Vagina (tissue), 2 donors: ENCODE data around the gene CAMTA2.

Experiments
- POLR2A ChIP-seq, 2 donors: fragments of 450-650 bp; IDR thresholded peaks; one replicate each; pipeline ENCODE4 v1.6.1; 2017; ENCODE audit warnings: antibody characterized with exemption in 2 of 2, mild to moderate bottlenecking in 2 of 2, moderate library complexity in 2 of 2
- TF ChIP-seq, protein P1 (sequence below), 3 experiments: fragments of 450-650 bp in 2 of 3; fragments of 200-600 bp in 1 of 3; sonication (generic) in 1 of 3; IDR thresholded peaks; one replicate each; pipeline ENCODE4 v1.5.1; 2017 to 2019; ENCODE audit warnings: antibody characterized with exemption in 3 of 3, mild to moderate bottlenecking in 2 of 3, moderate library complexity in 2 of 3

DNA sequence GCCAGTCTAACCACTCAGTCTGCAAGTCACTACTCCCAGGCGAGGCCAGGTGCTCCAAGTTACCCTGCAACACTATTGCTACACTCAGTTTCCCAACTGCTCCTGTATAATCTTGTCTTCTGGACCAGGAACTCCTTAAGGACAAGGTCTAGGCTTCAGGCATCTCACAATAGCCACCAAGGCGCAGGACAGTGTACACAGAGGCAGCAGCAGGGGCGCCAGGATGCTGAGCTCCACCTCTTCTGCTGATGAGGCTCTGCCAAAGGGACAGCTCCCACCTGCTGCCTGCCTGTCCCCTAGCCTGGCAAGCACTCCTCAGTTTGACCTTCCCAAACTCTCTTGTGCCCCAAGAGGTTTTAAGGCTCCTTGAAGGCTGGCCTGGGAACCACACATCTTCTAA, 51.0 kb downstream of the CAMTA2 start:
- TF ChIP-seq, protein P1, sequence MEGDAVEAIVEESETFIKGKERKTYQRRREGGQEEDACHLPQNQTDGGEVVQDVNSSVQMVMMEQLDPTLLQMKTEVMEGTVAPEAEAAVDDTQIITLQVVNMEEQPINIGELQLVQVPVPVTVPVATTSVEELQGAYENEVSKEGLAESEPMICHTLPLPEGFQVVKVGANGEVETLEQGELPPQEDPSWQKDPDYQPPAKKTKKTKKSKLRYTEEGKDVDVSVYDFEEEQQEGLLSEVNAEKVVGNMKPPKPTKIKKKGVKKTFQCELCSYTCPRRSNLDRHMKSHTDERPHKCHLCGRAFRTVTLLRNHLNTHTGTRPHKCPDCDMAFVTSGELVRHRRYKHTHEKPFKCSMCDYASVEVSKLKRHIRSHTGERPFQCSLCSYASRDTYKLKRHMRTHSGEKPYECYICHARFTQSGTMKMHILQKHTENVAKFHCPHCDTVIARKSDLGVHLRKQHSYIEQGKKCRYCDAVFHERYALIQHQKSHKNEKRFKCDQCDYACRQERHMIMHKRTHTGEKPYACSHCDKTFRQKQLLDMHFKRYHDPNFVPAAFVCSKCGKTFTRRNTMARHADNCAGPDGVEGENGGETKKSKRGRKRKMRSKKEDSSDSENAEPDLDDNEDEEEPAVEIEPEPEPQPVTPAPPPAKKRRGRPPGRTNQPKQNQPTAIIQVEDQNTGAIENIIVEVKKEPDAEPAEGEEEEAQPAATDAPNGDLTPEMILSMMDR (IDR thresholded peaks at IDR 0.05), result no peak
- TF ChIP-seq POLR2A (IDR thresholded peaks at IDR 0.05), result no peak
